GM19463 (cell line): ENCODE measurements around the gene MUC4.
"Not testable (repeated sequence)": the region's sequence is repeated elsewhere in the genome, so short reads cannot be mapped to it uniquely, and the experiment has no call there.

ENCODE experiments used
- ATAC-seq: cut with Tn5 transposase; IDR thresholded peaks from one replicate; pipeline ENCODE4 v1.9.1; 2021; ENCODE audit warnings: mild to moderate bottlenecking, moderate library complexity; ENCODE audit not compliant: unreplicated experiment

Gene MUC4

DNA sequence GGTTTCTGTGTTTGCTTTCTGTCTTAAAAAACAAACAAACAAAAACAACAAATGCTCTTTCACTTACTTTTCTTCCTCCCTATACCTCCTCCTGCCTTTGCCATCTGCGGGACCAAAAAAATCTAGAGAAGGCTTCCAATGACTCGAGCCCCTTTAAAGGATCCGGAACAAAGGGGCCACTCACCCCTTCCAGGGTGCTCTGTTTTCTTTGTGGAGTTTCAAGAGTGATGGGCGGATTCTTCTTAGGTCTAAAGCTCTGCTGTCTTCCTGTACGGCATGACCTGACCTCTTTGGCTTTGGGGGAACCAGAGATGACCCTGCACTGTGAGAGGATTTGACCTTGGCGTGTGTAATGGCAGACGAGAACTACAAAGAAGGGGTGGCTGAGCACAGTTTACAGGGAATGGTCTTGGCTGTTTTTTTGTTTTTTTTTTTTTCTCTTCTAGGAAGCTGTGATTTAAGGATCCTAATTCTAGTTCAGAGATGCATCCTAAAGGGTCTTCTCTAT is 93.2 kb downstream of the MUC4 start:
- ATAC-seq: no peak

- no peak for ATAC-seq
These were observed 93.8 kb downstream of the MUC4 start for GRCh38 chr3:195717852-195718476.

DNA sequence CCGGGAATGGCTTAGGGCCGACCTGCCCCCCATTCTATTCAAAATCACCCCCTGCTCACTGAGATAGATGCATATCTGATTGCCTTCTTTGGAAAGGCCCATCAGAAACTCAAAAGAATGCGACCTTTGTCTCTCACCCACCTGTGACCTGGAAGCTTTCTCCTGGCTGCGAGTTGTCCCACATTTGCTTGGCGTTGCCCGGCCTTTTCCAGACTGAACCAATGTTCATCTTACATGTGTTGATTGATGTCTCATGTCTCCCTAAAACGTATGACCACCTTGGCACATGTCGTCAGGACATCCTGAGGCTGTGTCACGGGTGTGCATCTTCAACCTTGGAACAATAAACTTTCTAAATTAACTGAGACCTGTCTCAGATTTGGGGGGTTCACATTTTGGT is 94.3 kb downstream of the MUC4 start:
- ATAC-seq: no peak

DNA sequence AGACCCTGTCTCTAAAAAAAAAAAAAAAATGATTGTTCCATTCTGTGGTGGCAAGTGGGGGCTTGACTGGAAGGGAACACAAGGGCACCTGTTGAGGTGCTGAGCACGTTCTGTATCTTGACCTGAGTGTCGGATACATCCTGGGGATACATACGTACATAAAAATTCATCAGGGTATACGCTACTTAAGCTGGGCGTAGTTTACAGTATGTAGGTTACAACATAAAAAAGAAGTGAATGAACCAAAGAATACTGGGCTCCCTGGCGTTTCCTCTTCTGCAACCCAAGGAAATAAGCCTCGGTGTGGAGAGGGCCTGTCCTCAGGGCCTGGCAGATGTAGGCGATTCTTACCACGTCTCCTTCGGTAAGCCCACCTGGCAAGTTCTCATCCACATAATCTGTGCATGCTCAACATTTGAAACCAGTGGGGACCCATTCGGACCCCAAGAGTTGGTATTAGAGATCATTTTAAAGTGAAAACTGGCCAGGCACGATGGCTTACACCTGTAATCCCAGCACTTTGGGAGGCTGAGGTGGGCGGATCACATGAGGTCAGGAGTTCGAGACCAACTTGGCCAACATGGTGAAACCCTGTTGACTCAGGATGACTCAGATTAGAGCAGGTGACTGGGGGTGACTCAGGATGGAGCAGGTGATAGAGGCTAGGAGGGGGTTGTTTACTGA is 96.0 kb downstream of the MUC4 start:
- ATAC-seq: no peak

GRCh38 chr3:195715134-195715533 is 96.6 kb downstream of the MUC4 start:
- ATAC-seq: no peak

GRCh38 chr3:195714380-195715011 is 97.2 kb downstream of the MUC4 start:
- no peak for ATAC-seq

GRCh38 chr3:195713150-195713549 is 98.6 kb downstream of the MUC4 start:
- ATAC-seq: not testable (repeated sequence)

DNA sequence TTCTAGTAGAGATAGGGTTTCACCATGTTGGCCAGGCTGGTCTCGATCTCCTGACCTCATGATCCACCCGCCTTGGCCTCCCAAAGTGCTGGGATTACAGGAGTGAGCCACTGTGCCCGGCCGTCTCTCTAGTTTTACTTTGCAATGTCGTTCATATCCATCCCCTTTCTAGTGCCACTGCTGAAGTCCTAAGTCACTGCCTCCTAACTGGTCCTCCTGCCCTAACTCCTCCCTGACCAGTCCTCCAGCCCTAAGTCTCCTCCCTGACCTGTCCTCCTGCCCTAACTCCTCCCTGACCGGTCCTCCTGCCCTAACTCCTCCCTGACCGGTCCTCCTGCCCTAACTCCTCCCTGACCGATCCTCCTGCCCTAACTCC is 99.2 kb downstream of the MUC4 start:
- not testable (repeated sequence) for ATAC-seq

DNA sequence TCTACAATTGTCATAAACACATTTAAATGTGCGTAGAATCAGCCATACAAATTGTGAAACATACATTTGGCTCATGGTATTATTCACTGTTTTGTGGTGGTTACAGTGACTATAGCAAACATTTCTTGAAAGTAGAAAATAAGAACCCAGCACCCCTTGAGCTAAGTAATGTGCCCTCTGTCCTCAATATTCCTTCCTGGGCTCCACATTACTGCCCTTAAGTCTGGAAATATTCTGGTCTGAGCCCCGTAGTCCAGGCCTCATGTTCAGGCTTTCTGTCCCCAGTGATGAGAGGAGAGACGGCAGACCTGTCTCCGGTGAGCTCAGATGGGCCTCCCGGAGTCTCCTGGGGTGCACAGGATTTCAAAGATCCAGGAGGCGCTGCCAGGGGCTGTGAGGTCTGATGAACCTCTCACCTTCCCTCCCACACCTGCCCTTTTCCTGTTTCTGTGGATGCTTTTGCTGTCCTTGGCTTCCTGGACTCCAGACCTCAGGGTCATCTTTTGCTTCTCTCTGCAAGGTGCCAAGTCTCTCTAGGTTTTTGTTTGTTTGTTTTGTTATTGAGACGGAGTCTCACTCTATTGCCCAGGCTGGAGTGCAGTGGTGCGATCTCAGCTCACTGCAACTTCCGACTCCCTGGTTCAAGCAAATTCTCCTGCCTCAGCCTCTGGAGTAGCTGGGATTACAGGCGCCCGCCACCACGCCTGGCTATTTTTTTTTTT is 99.8 kb downstream of the MUC4 start:
- no peak for ATAC-seq

DNA sequence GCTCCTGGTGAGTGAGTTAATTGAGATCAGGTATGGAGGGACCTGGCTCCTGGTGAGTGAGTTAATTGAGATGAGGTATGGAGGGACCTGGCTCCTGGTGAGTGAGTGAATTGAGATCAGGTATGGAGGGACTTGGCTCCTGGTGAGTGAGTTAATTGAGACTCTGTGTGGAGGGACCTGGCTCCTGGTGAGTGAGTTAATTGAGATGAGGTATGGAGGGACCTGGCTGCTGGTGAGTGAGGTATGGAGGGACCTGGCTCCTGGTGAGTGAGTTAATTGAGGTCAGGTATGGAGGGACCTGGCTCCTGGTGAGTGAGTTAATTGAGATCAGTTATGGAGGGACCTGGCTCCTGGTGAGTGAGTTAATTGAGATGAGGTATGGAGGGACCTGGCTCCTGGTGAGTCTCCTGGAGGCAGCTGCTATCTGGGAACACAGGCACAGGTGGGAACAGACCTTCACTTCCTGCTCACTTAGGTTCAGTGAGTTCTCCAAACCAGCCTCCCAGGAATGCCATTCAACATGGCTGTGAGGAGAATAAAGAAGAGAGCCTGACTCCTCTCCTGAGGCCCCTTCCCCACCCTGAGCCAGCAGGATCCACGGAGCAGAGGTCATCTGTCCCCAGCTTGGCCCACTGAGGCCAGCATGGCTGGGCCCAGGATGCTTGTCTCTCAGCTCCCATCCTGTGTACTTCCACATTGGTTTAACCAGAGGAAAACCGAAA is 100.5 kb downstream of the MUC4 start:
- not testable (repeated sequence) for ATAC-seq

- ATAC-seq: not testable (repeated sequence)
These were observed 101.4 kb downstream of the MUC4 start for GRCh38 chr3:195710126-195710905.

DNA sequence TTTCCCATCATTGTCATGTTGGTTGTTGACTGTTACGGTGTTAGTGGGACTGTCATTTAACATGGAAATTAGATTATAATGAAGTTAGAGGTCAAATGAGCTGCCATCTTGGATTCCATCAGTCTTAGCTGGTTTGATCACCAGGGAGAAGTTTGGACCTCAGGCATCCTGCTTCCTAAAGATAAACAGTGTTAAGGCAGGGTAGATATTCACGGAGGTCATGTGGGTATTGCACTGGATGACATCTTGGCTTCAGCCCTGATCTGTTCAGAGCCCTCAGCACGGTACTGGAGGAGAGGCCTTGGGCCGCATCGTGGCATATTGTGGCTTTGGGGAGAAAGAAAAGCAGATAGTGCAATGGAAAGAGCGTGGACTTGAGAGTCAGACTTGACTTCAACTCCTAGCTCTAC is 102.0 kb downstream of the MUC4 start:
- ATAC-seq: no peak

- ATAC-seq: no peak
These were observed 102.9 kb downstream of the MUC4 start for GRCh38 chr3:195708626-195709481.

- no peak for ATAC-seq
These were observed 103.7 kb downstream of the MUC4 start for GRCh38 chr3:195708061-195708460.

DNA sequence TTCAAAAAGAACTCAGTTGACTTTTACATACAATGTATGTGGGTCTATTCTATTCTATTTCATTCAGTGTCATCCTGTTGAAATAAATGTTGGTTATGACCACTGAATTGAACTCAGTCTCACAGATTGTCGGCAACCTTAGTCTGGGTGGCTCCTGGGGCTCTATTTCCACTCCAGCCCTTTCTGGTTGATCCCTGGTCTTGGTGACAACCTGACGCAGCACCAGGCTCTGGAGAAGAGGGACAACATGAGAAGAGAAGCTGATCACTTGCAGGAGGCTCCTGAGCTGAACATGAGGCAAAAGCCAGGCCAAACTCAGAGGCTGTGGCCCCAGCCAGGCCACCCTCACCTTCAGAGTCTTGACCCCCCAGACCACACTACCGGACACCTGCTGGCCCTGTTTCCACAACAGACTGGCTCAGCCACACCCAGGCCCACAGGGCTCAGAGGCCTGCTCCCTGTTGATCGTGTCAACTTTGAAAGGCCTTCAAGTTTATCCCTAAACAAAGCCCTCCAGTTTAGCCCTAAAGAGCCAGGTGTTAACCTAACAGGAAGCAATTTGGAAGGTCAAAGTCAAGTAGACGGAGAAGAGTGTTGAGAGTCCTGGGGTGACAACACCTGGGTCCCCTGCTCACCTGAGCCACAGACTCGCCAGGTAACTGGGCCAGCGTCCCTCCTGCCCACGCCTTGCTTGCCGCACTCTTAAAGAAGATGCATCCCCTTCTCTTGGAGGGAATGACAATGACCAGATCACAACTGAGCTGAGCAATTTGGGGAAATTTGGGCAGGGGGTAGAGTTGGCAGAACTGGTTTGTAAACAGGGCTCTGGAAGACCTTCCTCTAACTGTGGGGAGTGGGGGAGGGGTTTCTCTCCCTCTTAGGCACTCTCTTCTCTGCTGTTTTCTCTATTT is 106.4 kb downstream of the MUC4 start:
- no peak for ATAC-seq

DNA sequence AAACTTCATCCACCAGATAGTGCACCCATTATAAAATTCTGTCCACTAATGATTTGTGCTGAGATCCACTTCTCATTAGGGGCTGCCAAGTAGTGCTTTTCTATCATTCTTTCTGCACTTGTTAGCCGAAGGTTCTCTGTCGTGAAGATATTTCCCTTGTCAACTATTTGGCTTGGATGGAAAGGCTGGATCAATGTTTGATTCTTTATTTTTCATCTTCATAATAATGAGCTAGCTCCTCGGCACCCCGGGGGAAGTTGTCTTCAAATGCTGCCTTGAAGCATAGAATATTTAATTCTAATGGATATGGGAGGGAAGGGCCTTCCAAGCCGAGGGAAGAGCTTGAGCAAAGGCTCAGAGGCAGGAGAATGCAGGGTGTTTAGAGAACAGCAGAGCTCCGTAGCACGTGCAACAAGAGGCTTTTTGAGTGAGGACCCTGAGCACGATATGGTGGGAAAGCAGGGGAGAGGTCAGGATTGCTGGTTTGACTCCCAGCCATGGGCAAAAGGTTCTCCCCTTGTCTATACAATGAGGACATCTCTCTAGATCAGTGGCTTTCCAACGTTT is 107.2 kb downstream of the MUC4 start:
- ATAC-seq: no peak

GRCh38 chr3:195703776-195704175 is 108.0 kb downstream of the MUC4 start:
- ATAC-seq: no peak
